A673 (cell line): Measurements from ENCODE around the gene NMB.

Experiments used
- EZH2 ChIP-seq: fragments of 200-600 bp; sonication (generic); IDR thresholded peaks from 2 replicates; pipeline ENCODE4 v1.6.1; 2017; ENCODE audit warnings: borderline replicate concordance, low read depth, mild to moderate bottlenecking, mixed read lengths, antibody characterized with exemption, low read length; ENCODE audit not compliant: poor library complexity, severe bottlenecking
- TF ChIP-seq, protein P1 (sequence below): fragments of 300-800, 200-600 bp; sonication (generic); conservative IDR thresholded peaks from 2 replicates; pipeline ENCODE4 v1.5.1; 2017; ENCODE audit warnings: low read depth, mild to moderate bottlenecking, antibody characterized with exemption, low read length, moderate library complexity, mixed read lengths

DNA sequence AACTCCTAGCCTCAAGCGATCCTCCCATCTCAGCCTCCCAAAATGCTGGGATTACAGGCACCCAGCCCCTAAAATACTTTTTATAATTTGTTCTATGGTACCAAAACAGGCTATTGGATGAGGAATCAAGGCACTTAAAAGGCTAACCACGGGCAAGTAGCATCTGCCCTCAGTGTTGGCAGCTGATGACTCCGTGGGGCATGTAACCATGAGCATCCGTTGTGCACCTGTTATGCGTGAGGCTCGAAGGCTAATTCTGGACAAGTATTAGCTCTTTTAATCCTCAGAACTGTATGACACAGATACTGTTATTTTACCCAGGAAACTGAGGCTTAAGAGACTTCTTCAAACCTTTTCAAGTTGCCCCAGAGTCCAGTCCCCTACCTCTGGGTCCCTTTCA is 14.2 kb downstream of the NMB start:
- TF ChIP-seq, protein P1, sequence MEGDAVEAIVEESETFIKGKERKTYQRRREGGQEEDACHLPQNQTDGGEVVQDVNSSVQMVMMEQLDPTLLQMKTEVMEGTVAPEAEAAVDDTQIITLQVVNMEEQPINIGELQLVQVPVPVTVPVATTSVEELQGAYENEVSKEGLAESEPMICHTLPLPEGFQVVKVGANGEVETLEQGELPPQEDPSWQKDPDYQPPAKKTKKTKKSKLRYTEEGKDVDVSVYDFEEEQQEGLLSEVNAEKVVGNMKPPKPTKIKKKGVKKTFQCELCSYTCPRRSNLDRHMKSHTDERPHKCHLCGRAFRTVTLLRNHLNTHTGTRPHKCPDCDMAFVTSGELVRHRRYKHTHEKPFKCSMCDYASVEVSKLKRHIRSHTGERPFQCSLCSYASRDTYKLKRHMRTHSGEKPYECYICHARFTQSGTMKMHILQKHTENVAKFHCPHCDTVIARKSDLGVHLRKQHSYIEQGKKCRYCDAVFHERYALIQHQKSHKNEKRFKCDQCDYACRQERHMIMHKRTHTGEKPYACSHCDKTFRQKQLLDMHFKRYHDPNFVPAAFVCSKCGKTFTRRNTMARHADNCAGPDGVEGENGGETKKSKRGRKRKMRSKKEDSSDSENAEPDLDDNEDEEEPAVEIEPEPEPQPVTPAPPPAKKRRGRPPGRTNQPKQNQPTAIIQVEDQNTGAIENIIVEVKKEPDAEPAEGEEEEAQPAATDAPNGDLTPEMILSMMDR: no peak
- no peak for TF ChIP-seq EZH2
